ENCODE measurements around the gene REXO1. TPM values are rescaled to one million over a fixed set of nuclear protein-coding genes. Genes with fewer than 3 reads are reported as not detected.
A peak's percentile ranks its signal among the peaks of the same experiment; 100 is the strongest.

REXO1 gene
- total and polyA plus RNA-seq, 2 of the 8 experiments (the other 6 are each of a cell fraction or from before 2014, with no cell fraction given): 42.4 to 44.3 TPM

DNA sequence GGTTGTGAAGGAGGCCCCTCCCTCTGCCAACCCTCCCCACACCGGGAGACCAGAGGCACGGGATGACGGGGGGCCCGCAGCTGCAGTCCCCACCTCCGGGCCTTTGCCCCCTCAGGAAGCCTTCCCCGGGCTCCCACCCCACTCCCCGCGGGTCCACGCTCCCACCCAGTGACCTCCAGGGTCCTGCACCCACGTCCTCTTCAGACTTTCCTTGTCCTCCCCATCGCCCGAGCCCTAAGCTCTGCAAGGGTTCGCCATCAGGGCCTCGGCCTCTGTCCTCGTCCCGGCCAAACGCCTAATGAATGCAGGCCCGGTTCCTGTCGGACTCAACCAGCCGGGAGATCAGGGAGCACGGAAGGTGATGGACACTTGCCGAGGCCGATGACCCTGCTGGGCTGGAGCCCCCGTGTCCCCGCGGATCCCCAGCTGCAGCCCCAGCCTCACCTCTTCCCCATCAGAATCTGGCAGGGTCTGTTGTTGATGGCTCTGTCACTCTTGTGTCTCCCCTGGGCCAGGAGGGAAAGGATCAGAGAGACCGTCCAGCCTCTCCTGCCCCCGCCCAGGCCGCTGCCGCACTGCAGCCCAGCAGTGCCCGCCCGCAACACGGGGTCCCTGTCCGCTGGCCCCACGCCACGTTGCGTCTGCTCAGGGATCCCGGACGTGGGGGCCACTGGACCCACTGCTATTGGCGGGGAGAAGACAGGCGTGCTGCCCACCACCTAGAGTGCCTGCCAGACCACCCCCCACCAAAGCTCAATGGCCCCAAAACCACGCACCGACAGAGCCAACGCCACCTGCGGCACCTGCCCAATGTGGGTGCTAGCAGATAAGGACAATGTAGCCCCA, 41.9 kb downstream of the REXO1 start:
- Histone ChIP-seq H3K23ac (ENCODE audit: insufficient read length) (no peak overlapping the region), H2BK5ac (ENCODE audit: low read depth, low read length) (no peak overlapping the region), H3K27me3 (replicated peaks in 1 of 4; ENCODE audit: control insufficient read depth in 3 of 4, extremely low read depth in 1 of 4, insufficient read depth in 3 of 4, low read length in 3 of 4) (peaks cover 0 to 3% (median 0%) of the 10 kb centered on the region in 4 experiments; a peak in 3 of 7 replicates), H3K27ac (ENCODE audit: low read depth, low read length) (no peak overlapping the region), H3K4me1 (replicated peaks in 1 of 4; ENCODE audit: control insufficient read depth in 3 of 4, insufficient read depth in 4 of 4, low read length in 3 of 4) (no peaks in the 10 kb centered on the region), H3K9me3 (ENCODE audit: insufficient read depth in 2 of 2, low read depth in 1 of 2, low read length in 1 of 2) (no peaks in the 10 kb centered on the region), H3K14ac (ENCODE audit: insufficient read length) (no peak overlapping the region), H2BK15ac (ENCODE audit: low read length) (no peak overlapping the region), H2AK5ac (ENCODE audit: low read depth, low read length) (no peak overlapping the region), H3K79me1 (ENCODE audit: low read depth, low read length) (no peaks in the 10 kb centered on the region), H3K79me2 (ENCODE audit: control insufficient read depth in 1 of 2, insufficient read depth in 2 of 2, low read length in 2 of 2) (no peaks in the 10 kb centered on the region), H3K9ac (replicated peaks in 1 of 4; ENCODE audit: extremely low read depth in 1 of 4, low read depth in 3 of 4, low read length in 3 of 4) (no peak overlapping the region), H2BK120ac (replicated peaks; ENCODE audit: low read depth, low read length) (no peak overlapping the region), H2BK20ac (ENCODE audit: low read length) (no peak overlapping the region), H3K4me3 (ENCODE audit: extremely low read depth in 1 of 4, insufficient read depth in 2 of 4, low read depth in 3 of 4, low read length in 4 of 4) (no peak overlapping the region), H4K5ac (ENCODE audit: insufficient read length, low read depth, low read length) (no peak overlapping the region), H2BK12ac (ENCODE audit: low read depth, low read length) (no peak overlapping the region), H3K56ac (replicated peaks; ENCODE audit: insufficient read length, low read depth, low read length) (no peak overlapping the region), H2AFZ (ENCODE audit: low read length) (no peak overlapping the region), H3K23me2 (ENCODE audit: low read depth, low read length) (no peaks in the 10 kb centered on the region), H4K20me1 (replicated peaks in 1 of 2; ENCODE audit: control insufficient read depth in 1 of 2, insufficient read depth in 2 of 2, low read length in 2 of 2) (no peaks in the 10 kb centered on the region), H3K36me3 (ENCODE audit: control insufficient read depth in 2 of 4, insufficient read depth in 4 of 4, low read length in 3 of 4) (no peaks in the 10 kb centered on the region), H4K8ac (ENCODE audit: extremely low read depth, insufficient read depth, low read length) (peak overlapping the region; percentile 68), H4K91ac (replicated peaks; ENCODE audit: insufficient read length, low read length) (no peak overlapping the region), H3K4me2 (ENCODE audit: insufficient read depth in 1 of 2, low read depth in 2 of 2, low read length in 2 of 2) (no peak overlapping the region), H3K4ac (replicated peaks; ENCODE audit: insufficient read length, low read depth, low read length) (no peak overlapping the region), H3K18ac (ENCODE audit: extremely low read depth, low read length) (no peak overlapping the region; the same call in 1 of the 2 replicates)
- WGBS, 2 experiments (ENCODE audit: extremely low coverage in 1 of 2, insufficient coverage in 1 of 2, insufficient read length in 1 of 2, insufficient replicate concordance in 2 of 2, low coverage in 1 of 2, low lambda C conversion rate in 2 of 2, missing lambda C conversion rate in 1 of 2): 91% methylated on average over 43 of the region's 45 CpGs; no CpG with 5 or more reads in 1 of the 2 experiments
- DNase-seq (ENCODE audit: low read depth in 1 of 2, low spot score in 2 of 2) (no peak), FAIRE-seq (no peak)
- ChIA-PET CTCF (ENCODE audit: partially characterized antibody) (interaction anchor here (1.0 to 6.2 kb wide), 9 partner anchors 10 to 260 kb away, joined by 3 to 73 read pairs (median 4); no protein-coding TSS in a partner anchor), POLR2A (ENCODE audit: partially characterized antibody) (no interaction called here)

All from H1 (cell line).